ENCODE measurements around the gene SERINC2. TPM values are rescaled to one million over a fixed set of nuclear protein-coding genes. Genes with fewer than 3 reads are reported as not detected.

Gene SERINC2
- total and polyA plus RNA-seq, 4 donors = 6.1 to 59.1 (median 38.8) TPM

DNA sequence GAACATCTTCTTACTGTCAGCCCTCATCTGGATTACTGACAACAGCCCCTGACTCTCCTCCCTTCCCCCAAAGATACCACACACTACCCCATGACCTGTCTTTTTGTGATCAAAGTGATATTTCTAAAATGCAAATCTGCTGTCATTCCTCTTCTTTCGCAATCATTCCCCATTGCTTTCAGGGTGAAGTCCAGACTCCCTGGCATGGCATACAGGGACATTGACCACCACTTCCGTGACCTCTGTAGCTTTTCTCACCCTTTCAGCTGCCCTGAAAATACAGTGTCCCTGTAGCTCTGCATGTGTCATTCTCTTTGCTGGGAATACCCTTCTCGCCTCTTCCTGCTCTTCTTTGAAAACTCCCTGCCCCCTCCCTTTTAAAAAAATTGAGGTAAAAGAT, 4.1 kb downstream of the SERINC2 start:
- no peak overlapping the region for H3K27ac ChIP-seq (ENCODE audit: low read depth in 1 of 2, low read length in 1 of 2)
- H3K9ac ChIP-seq (ENCODE audit: insufficient read depth in 1 of 2, low read length in 2 of 2) = no peak overlapping the region
- peaks cover 0 to 14% (median 6%) of the 10 kb centered on the region in 5 donors for H3K4me1 ChIP-seq (ENCODE audit: control insufficient read depth in 5 of 5, insufficient read depth in 5 of 5, low read length in 5 of 5)
- no peak for DNase-seq
- peaks cover 0 to 6% (median 0%) of the 10 kb centered on the region in 3 donors for H3K27me3 ChIP-seq (ENCODE audit: control insufficient read depth in 3 of 3, insufficient read depth in 3 of 3, low read length in 2 of 3)
- peaks cover 0 to 2% (median 0%) of the 10 kb centered on the region in 4 donors for H3K9me3 ChIP-seq (ENCODE audit: control insufficient read depth in 4 of 4, insufficient read depth in 3 of 4, low read length in 3 of 4)
- 93 to 94% methylated on average over 3 of the region's 3 CpGs for WGBS, 2 donors
- TF ChIP-seq, protein P1, sequence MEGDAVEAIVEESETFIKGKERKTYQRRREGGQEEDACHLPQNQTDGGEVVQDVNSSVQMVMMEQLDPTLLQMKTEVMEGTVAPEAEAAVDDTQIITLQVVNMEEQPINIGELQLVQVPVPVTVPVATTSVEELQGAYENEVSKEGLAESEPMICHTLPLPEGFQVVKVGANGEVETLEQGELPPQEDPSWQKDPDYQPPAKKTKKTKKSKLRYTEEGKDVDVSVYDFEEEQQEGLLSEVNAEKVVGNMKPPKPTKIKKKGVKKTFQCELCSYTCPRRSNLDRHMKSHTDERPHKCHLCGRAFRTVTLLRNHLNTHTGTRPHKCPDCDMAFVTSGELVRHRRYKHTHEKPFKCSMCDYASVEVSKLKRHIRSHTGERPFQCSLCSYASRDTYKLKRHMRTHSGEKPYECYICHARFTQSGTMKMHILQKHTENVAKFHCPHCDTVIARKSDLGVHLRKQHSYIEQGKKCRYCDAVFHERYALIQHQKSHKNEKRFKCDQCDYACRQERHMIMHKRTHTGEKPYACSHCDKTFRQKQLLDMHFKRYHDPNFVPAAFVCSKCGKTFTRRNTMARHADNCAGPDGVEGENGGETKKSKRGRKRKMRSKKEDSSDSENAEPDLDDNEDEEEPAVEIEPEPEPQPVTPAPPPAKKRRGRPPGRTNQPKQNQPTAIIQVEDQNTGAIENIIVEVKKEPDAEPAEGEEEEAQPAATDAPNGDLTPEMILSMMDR (IDR thresholded peaks at IDR 0.05; ENCODE audit: control extremely low read depth, extremely low read depth) = no peak
- no peaks in the 10 kb centered on the region for H3K36me3 ChIP-seq (ENCODE audit: control insufficient read depth in 4 of 4, insufficient read depth in 4 of 4, low read length in 4 of 4)
- ATAC-seq (ENCODE audit: insufficient read depth, low FRiP score) = no peak
- H3K4me3 ChIP-seq = no peak overlapping the region

- H3K4me1 ChIP-seq (ENCODE audit: control insufficient read depth in 5 of 5, insufficient read depth in 5 of 5, low read length in 5 of 5) = peaks cover 0 to 7% (median 0%) of the 10 kb centered on the region in 5 donors
- no peaks in the 10 kb centered on the region for H3K36me3 ChIP-seq (ENCODE audit: control insufficient read depth in 4 of 4, insufficient read depth in 4 of 4, low read length in 4 of 4)
- ATAC-seq (ENCODE audit: insufficient read depth, low FRiP score) (no peak), DNase-seq (no peak)
- no peak overlapping the region for H3K9ac ChIP-seq (ENCODE audit: insufficient read depth in 1 of 2, low read length in 2 of 2)
- no peak overlapping the region for H3K27ac ChIP-seq (ENCODE audit: low read depth in 1 of 2, low read length in 1 of 2)
- 75 to 83% methylated on average over 4 of the region's 4 CpGs for WGBS, 2 donors
- no peaks in the 10 kb centered on the region for H3K27me3 ChIP-seq (ENCODE audit: control insufficient read depth in 3 of 3, insufficient read depth in 3 of 3, low read length in 2 of 3)
- TF ChIP-seq, protein P1 (IDR thresholded peaks at IDR 0.05; ENCODE audit: control extremely low read depth, extremely low read depth) = no peak
- no peak overlapping the region for H3K4me3 ChIP-seq
- peaks cover 0 to 2% (median 0%) of the 10 kb centered on the region in 4 donors for H3K9me3 ChIP-seq (ENCODE audit: control insufficient read depth in 4 of 4, insufficient read depth in 3 of 4, low read length in 3 of 4)
Observed at GRCh38 chr1:31418626-31419323, 5.8 kb downstream of the SERINC2 start.

DNA sequence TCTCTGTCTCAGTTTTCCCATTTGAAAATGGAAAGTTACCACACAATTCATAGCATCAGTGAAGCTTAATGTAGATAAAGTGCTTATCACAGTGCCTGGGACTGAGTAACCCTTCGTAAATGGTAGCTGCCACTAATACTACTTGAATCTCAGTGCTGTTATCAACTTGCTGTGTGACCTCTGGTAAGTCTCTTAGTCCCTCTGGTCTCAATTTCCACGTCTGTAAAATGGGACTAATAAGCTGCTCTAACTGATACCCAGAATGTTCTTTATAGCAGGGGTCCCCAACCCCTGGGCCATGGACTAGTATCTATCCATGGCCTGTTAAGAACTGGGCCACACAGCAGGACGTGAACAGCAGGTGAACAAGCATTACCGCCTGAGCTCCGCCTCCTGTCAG, 7.7 kb downstream of the SERINC2 start:
- ATAC-seq (ENCODE audit: insufficient read depth, low FRiP score) = no peak
- H3K9ac ChIP-seq (ENCODE audit: insufficient read depth in 1 of 2, low read length in 2 of 2) = no peak overlapping the region
- H3K9me3 ChIP-seq (ENCODE audit: control insufficient read depth in 4 of 4, insufficient read depth in 3 of 4, low read length in 3 of 4) = peaks cover 0 to 2% (median 0%) of the 10 kb centered on the region in 4 donors
- TF ChIP-seq, protein P1 (IDR thresholded peaks at IDR 0.05; ENCODE audit: control extremely low read depth, extremely low read depth) = no peak
- H3K4me1 ChIP-seq (ENCODE audit: control insufficient read depth in 5 of 5, insufficient read depth in 5 of 5, low read length in 5 of 5) = no peaks in the 10 kb centered on the region
- no peak overlapping the region for H3K4me3 ChIP-seq
- no peak for DNase-seq
- peaks cover 0 to 4% (median 0%) of the 10 kb centered on the region in 4 donors for H3K36me3 ChIP-seq (ENCODE audit: control insufficient read depth in 4 of 4, insufficient read depth in 4 of 4, low read length in 4 of 4)
- no peak overlapping the region for H3K27ac ChIP-seq (ENCODE audit: low read depth in 1 of 2, low read length in 1 of 2)
- WGBS, 2 donors = 88 to 90% methylated on average over 5 of the region's 5 CpGs
- H3K27me3 ChIP-seq (ENCODE audit: control insufficient read depth in 3 of 3, insufficient read depth in 3 of 3, low read length in 2 of 3) = no peaks in the 10 kb centered on the region

Measured in lung (tissue), 12 donors.